Measurements from ENCODE around the gene AVPR2. TPM values are rescaled to one million over a fixed set of nuclear protein-coding genes. Genes with fewer than 3 reads are reported as not detected.

AVPR2 gene
- total RNA-seq, 1 experiment from 2014 or later, result not detected

DNA sequence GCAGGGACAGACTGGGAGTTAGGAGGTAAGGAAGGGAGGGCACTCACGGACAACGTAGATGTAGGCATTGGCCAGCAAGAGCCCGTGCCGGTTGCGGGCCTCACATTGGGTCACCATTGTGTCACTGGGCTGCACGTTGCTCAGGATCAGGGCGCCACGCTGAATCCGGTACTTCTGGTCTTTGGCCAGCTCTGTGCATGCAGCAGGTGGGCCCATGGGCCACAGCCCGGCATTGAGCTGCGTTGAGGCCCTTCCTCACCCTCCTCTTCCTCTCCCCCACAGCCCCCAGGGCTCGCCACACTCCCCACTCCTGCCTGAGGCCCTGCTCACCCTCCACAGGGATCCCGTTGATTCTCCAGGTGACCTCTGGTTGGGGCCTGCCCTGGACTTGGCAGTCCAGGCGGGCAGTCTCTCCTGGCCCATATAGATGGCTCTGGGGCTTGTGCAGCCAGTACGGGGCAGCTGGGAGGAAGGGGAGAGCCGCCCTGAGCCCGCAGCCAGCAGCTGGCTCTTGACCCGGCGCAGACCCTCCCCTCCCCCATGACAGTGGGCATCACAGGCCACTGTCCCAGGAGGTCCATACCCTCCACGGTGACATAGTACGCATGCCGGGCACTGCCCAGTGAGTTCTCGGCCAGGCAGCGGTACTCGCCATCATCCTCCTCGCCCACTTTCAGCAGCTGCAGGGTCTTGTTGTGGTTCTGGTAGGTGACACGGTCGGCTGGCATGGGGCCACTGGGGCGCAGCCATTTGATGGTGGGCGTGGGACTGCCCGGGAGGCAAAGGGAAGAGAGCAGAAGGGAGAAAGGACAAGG lies 34.8 kb upstream of the AVPR2 start:
- H3K27ac ChIP-seq (ENCODE audit: low read length), result no peak overlapping the region
- no peak overlapping the region for H3K9ac ChIP-seq (ENCODE audit: low read length)
- intact Hi-C loops (cut with micrococcal nuclease), result no loop called here
- no peak overlapping the region for H2AFZ ChIP-seq (ENCODE audit: low read length)
- ChIA-PET POLR2A (ENCODE audit: unreplicated experiment) (no interaction called here), CTCF (no interaction called here)
- no peaks in the 10 kb centered on the region for H3F3A ChIP-seq (ENCODE audit: low read length, unreplicated experiment)
- H3K27me3 ChIP-seq (ENCODE audit: low read length), result no peaks in the 10 kb centered on the region
- no peaks in the 10 kb centered on the region for H3K9me3 ChIP-seq (ENCODE audit: low read length)
- no peak overlapping the region for H3K4me2 ChIP-seq (ENCODE audit: low read length)
- TF ChIP-seq, protein P1, sequence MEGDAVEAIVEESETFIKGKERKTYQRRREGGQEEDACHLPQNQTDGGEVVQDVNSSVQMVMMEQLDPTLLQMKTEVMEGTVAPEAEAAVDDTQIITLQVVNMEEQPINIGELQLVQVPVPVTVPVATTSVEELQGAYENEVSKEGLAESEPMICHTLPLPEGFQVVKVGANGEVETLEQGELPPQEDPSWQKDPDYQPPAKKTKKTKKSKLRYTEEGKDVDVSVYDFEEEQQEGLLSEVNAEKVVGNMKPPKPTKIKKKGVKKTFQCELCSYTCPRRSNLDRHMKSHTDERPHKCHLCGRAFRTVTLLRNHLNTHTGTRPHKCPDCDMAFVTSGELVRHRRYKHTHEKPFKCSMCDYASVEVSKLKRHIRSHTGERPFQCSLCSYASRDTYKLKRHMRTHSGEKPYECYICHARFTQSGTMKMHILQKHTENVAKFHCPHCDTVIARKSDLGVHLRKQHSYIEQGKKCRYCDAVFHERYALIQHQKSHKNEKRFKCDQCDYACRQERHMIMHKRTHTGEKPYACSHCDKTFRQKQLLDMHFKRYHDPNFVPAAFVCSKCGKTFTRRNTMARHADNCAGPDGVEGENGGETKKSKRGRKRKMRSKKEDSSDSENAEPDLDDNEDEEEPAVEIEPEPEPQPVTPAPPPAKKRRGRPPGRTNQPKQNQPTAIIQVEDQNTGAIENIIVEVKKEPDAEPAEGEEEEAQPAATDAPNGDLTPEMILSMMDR (conservative IDR thresholded peaks at IDR 0.05; ENCODE audit: low read depth, low read length), result no peak
- TF ChIP-seq EZH2 (IDR thresholded peaks at IDR 0.05; ENCODE audit: low read length, unreplicated experiment) (no peak), EZH2phosphoT487 (IDR thresholded peaks at IDR 0.05; ENCODE audit: borderline replicate concordance, low read length) (no peak)
- H3K4me3 ChIP-seq (ENCODE audit: low read length), result no peak overlapping the region
- no TSS peak for BruUV-seq (replicated peaks)
- H3K36me3 ChIP-seq (ENCODE audit: low read depth, low read length), result no peaks in the 10 kb centered on the region
- H3K79me2 ChIP-seq (ENCODE audit: low read length), result no peaks in the 10 kb centered on the region
- no peak for ATAC-seq
- DNase-seq, result no peak
- H4K20me1 ChIP-seq (ENCODE audit: low read length), result no peaks in the 10 kb centered on the region
- H3K4me1 ChIP-seq (ENCODE audit: insufficient read depth, low read length), result no peaks in the 10 kb centered on the region
- no peaks in the 10 kb centered on the region for H3K9me2 ChIP-seq (replicated peaks; ENCODE audit: low read length)

DNA sequence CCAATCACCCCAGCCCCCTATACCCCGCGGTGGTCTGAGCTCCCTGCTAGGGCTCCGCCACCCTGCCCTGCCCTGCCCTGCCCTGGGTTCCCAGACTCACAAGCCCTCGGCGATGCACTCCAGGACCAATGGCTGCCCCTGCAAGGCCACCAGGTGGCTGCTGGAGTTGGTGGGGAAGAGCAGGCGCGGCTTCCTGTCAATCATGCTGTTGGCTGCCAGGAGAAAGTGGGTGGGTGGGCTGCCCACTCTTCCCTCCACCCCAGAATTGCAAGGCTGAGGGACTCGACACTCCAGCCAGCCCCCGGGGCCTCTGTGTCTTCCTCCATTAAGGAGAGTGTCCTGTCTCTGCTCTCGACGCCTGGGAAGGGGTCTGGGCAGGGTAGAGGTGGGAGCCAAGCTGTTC lies 34.2 kb upstream of the AVPR2 start:
- intact Hi-C loops (cut with micrococcal nuclease), result no loop called here
- Histone ChIP-seq H3K9me2 (replicated peaks; ENCODE audit: low read length) (no peaks in the 10 kb centered on the region), H3K4me1 (ENCODE audit: insufficient read depth, low read length) (no peaks in the 10 kb centered on the region), H2AFZ (ENCODE audit: low read length) (no peak overlapping the region), H3F3A (ENCODE audit: low read length, unreplicated experiment) (no peaks in the 10 kb centered on the region), H3K27ac (ENCODE audit: low read length) (no peak overlapping the region), H3K4me2 (ENCODE audit: low read length) (no peak overlapping the region), H4K20me1 (ENCODE audit: low read length) (no peaks in the 10 kb centered on the region), H3K9ac (ENCODE audit: low read length) (no peak overlapping the region), H3K4me3 (ENCODE audit: low read length) (no peak overlapping the region), H3K36me3 (ENCODE audit: low read depth, low read length) (no peaks in the 10 kb centered on the region), H3K27me3 (ENCODE audit: low read length) (no peaks in the 10 kb centered on the region), H3K9me3 (ENCODE audit: low read length) (no peaks in the 10 kb centered on the region), H3K79me2 (ENCODE audit: low read length) (no peaks in the 10 kb centered on the region)
- no peak for ATAC-seq
- DNase-seq, result no peak
- CTCF ChIA-PET, result no interaction called here
- TF ChIP-seq EZH2 (IDR thresholded peaks at IDR 0.05; ENCODE audit: low read length, unreplicated experiment), result no peak
- TF ChIP-seq, protein P1 (conservative IDR thresholded peaks at IDR 0.05; ENCODE audit: low read depth, low read length), result no peak
- TF ChIP-seq EZH2phosphoT487 (IDR thresholded peaks at IDR 0.05; ENCODE audit: borderline replicate concordance, low read length), result no peak
- BruUV-seq (replicated peaks), result no TSS peak
- POLR2A ChIA-PET (ENCODE audit: unreplicated experiment), result no interaction called here

DNA sequence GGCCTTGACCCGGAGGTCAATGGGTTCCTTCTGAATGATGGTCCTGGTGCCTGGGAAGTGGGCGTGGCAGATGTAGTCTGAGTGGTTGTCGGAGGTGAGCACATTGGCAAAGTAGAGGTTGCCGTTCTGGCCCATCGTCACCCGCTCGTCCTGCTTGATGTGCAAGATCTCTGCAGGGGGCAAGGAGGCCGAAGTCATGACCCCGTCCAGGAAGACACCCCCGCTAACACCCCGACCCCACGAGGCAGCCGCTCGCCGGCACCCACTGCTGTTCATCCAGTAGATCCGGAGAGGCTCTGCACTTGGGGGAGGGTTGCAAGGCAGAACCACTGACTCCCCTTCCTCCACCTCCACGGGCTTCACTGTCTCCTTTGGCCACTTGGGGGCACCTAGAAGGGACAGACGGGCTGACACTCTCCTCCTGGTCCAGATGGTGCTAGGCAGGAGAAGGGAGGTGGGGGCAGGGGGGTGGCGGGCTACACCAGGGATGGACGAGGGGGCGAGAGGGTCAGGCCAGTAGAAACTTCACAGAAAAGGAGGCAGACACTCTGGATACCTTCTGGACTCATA lies 33.6 kb upstream of the AVPR2 start:
- ChIA-PET POLR2A (ENCODE audit: unreplicated experiment) (no interaction called here), CTCF (no interaction called here)
- no TSS peak for BruUV-seq (replicated peaks)
- H4K20me1 ChIP-seq (ENCODE audit: low read length), result no peaks in the 10 kb centered on the region
- H3K9me3 ChIP-seq (ENCODE audit: low read length), result no peaks in the 10 kb centered on the region
- no peaks in the 10 kb centered on the region for H3K27me3 ChIP-seq (ENCODE audit: low read length)
- DNase-seq (no peak), ATAC-seq (no peak)
- H3F3A ChIP-seq (ENCODE audit: low read length, unreplicated experiment), result no peaks in the 10 kb centered on the region
- no peaks in the 10 kb centered on the region for H3K79me2 ChIP-seq (ENCODE audit: low read length)
- no peak overlapping the region for H3K9ac ChIP-seq (ENCODE audit: low read length)
- H3K4me1 ChIP-seq (ENCODE audit: insufficient read depth, low read length), result no peaks in the 10 kb centered on the region
- no peak overlapping the region for H3K4me2 ChIP-seq (ENCODE audit: low read length)
- no peaks in the 10 kb centered on the region for H3K36me3 ChIP-seq (ENCODE audit: low read depth, low read length)
- no peak overlapping the region for H2AFZ ChIP-seq (ENCODE audit: low read length)
- H3K4me3 ChIP-seq (ENCODE audit: low read length), result no peak overlapping the region
- no peaks in the 10 kb centered on the region for H3K9me2 ChIP-seq (replicated peaks; ENCODE audit: low read length)
- TF ChIP-seq, protein P1 (conservative IDR thresholded peaks at IDR 0.05; ENCODE audit: low read depth, low read length), result 0 out of 2 replicates have a peak, but pooled peaks have one; percentile 10
- TF ChIP-seq EZH2phosphoT487 (IDR thresholded peaks at IDR 0.05; ENCODE audit: borderline replicate concordance, low read length), result no peak
- no peak overlapping the region for H3K27ac ChIP-seq (ENCODE audit: low read length)
- intact Hi-C loops (cut with micrococcal nuclease), result no loop called here
